ENCODE measurements around the gene ASGR2.
"Not testable (repeated sequence)": the region's sequence is repeated elsewhere in the genome, so short reads cannot be mapped to it uniquely, and the experiment has no call there.

ASGR2 gene

GRCh38 chr17:7127501-7127900, 12.9 kb upstream of the ASGR2 start:
- in situ Hi-C loops (cut with HindIII; ENCODE audit: low sequenced_read_pairs), result not testable (repeated sequence)

- in situ Hi-C loops (cut with HindIII; ENCODE audit: low sequenced_read_pairs), result not testable (repeated sequence)
These were observed 11.8 kb upstream of the ASGR2 start for GRCh38 chr17:7126386-7126785.

- in situ Hi-C loops (cut with HindIII; ENCODE audit: low sequenced_read_pairs), result no loop called here
These were observed 10.3 kb upstream of the ASGR2 start for GRCh38 chr17:7124923-7125322.

- in situ Hi-C loops (cut with HindIII; ENCODE audit: low sequenced_read_pairs), result no loop called here
These were observed 9.2 kb upstream of the ASGR2 start for GRCh38 chr17:7123844-7124243.

GRCh38 chr17:7122381-7122780, 7.8 kb upstream of the ASGR2 start:
- in situ Hi-C loops (cut with HindIII; ENCODE audit: low sequenced_read_pairs), result no loop called here

- in situ Hi-C loops (cut with HindIII; ENCODE audit: low sequenced_read_pairs), result not testable (repeated sequence)
These were observed 6.0 kb upstream of the ASGR2 start for GRCh38 chr17:7120635-7121034.

- in situ Hi-C loops (cut with HindIII; ENCODE audit: low sequenced_read_pairs), result no loop called here
These were observed 5.5 kb upstream of the ASGR2 start for GRCh38 chr17:7120123-7120522.

- in situ Hi-C loops (cut with HindIII; ENCODE audit: low sequenced_read_pairs), result loop anchor here (5.0 kb wide), 1 partner anchor 47 kb away; no protein-coding TSS in a partner anchor
These were observed 4.7 kb upstream of the ASGR2 start for GRCh38 chr17:7119314-7119713.

GRCh38 chr17:7114875-7115614, 423 bp upstream of the ASGR2 start:
- in situ Hi-C loops (cut with HindIII; ENCODE audit: low sequenced_read_pairs), result loop anchor here (5.0 kb wide), 1 partner anchor 43 kb away; no protein-coding TSS in a partner anchor

- in situ Hi-C loops (cut with HindIII; ENCODE audit: low sequenced_read_pairs), result no loop called here
These were observed 1.1 kb downstream of the ASGR2 start for GRCh38 chr17:7113273-7114071.

- in situ Hi-C loops (cut with HindIII; ENCODE audit: low sequenced_read_pairs), result no loop called here
These were observed 2.0 kb downstream of the ASGR2 start for GRCh38 chr17:7112510-7113108.

- in situ Hi-C loops (cut with HindIII; ENCODE audit: low sequenced_read_pairs), result no loop called here
These were observed 2.7 kb downstream of the ASGR2 start for GRCh38 chr17:7111784-7112509.

GRCh38 chr17:7110617-7111306, 3.9 kb downstream of the ASGR2 start:
- in situ Hi-C loops (cut with HindIII; ENCODE audit: low sequenced_read_pairs), result no loop called here

GRCh38 chr17:7109461-7110322, 4.9 kb downstream of the ASGR2 start:
- in situ Hi-C loops (cut with HindIII; ENCODE audit: low sequenced_read_pairs), result loop anchor here (5.0 kb wide), 1 partner anchor 57 kb away; no protein-coding TSS in a partner anchor

GRCh38 chr17:7108981-7109380, 5.6 kb downstream of the ASGR2 start:
- in situ Hi-C loops (cut with HindIII; ENCODE audit: low sequenced_read_pairs), result loop anchor here (5.0 kb wide), 1 partner anchor 57 kb away; no protein-coding TSS in a partner anchor

- in situ Hi-C loops (cut with HindIII; ENCODE audit: low sequenced_read_pairs), result loop anchor here (5.0 kb wide), 1 partner anchor 56 kb away; no protein-coding TSS in a partner anchor
These were observed 6.1 kb downstream of the ASGR2 start for GRCh38 chr17:7108560-7108925.

- in situ Hi-C loops (cut with HindIII; ENCODE audit: low sequenced_read_pairs), result loop anchor here (5.0 kb wide), 1 partner anchor 56 kb away; no protein-coding TSS in a partner anchor
These were observed 6.6 kb downstream of the ASGR2 start for GRCh38 chr17:7107795-7108559.

- in situ Hi-C loops (cut with HindIII; ENCODE audit: low sequenced_read_pairs), result loop anchor here (5.0 kb wide), 1 partner anchor 55 kb away; no protein-coding TSS in a partner anchor
These were observed 7.4 kb downstream of the ASGR2 start for GRCh38 chr17:7107012-7107754.

Measured in endothelial cell of hepatic sinusoid (primary cell).